COR-L47 (cell line): ENCODE results near the gene HNRNPM.
A peak's percentile ranks its signal among the peaks of the same experiment; 100 is the strongest.
"Not testable (repeated sequence)": the region's sequence is repeated elsewhere in the genome, so short reads cannot be mapped to it uniquely, and the experiment has no call there.

ENCODE experiments used
- DNase-seq: peaks from one replicate; lab custom pipeline; 2025; lab: John Stamatoyannopoulos, UW

Gene HNRNPM

GRCh38 chr19:8425331-8425730 is 19.4 kb upstream of the HNRNPM start:
- not testable (repeated sequence) for DNase-seq

DNA sequence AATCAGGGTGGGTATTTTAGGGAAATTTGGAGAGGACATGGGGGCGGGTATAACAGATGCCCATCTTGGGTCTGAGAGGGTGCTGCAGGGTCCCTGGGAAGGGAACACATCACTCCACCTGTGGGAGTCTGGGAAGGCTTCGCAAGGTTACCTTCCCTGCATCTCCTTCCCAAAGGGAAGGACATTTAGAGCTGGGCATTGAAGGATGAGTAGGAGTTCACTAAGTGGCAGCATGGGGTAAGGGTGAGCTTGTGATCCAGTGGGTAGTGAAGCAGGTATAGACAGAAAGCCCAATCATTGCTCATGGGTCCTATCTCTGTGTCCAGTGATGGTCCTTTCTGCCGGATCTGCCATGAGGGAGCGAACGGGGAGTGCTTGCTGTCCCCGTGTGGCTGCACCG is 18.5 kb upstream of the HNRNPM start:
- DNase-seq, result no peak

GRCh38 chr19:8429044-8429443 is 15.7 kb upstream of the HNRNPM start:
- no peak for DNase-seq

DNA sequence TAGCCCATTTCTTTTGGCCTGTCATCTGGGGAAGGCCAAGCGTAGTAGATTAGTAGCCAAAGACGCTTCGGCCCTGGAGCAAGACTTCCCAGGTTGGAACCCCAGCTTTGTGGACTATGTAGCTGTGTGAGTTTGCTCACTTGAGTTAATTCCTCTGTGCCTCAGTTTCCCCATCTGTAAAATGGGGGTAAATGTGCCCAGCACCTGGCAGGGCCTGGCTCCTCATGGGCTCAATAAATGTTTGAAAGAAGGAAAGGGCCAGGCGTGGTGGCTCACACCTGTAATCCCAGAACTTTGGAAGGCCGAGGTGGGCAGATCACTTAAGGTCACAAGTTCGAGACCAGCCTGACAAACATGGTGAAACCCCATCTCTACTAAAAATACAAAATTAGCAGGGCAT is 14.9 kb upstream of the HNRNPM start:
- DNase-seq, result no peak

DNA sequence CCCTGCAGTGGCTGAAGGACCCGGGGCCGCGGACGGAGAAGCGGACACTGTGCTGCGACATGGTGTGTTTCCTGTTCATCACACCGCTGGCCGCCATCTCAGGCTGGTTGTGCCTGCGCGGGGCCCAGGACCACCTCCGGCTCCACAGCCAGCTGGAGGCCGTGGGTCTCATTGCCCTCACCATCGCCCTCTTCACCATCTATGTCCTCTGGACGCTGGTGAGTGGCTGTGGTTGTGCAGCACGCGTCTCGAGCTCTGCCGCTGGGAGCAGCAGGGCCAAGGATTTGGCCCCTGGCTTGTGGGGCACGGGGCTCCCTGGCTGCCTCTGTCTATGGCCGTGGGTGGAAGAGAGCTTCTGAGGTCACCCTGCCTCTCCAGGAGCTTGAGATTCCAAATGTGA is 14.1 kb upstream of the HNRNPM start:
- DNase-seq, result no peak

DNA sequence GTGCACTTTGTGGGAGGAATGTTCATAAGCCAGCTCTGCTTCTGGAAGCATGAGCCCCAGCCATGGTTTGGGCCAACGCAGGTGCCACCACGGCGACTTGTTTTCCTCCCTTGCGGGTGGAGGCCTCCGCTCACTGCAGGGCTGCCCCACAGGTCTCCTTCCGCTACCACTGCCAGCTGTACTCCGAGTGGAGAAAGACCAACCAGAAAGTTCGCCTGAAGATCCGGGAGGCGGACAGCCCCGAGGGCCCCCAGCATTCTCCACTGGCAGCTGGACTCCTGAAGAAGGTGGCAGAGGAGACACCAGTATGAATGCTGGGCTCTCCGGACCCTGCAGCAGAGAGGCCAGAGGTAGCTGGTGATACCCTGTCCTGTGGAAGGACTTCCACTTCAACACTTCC is 6.5 kb upstream of the HNRNPM start:
- DNase-seq, result no peak

DNA sequence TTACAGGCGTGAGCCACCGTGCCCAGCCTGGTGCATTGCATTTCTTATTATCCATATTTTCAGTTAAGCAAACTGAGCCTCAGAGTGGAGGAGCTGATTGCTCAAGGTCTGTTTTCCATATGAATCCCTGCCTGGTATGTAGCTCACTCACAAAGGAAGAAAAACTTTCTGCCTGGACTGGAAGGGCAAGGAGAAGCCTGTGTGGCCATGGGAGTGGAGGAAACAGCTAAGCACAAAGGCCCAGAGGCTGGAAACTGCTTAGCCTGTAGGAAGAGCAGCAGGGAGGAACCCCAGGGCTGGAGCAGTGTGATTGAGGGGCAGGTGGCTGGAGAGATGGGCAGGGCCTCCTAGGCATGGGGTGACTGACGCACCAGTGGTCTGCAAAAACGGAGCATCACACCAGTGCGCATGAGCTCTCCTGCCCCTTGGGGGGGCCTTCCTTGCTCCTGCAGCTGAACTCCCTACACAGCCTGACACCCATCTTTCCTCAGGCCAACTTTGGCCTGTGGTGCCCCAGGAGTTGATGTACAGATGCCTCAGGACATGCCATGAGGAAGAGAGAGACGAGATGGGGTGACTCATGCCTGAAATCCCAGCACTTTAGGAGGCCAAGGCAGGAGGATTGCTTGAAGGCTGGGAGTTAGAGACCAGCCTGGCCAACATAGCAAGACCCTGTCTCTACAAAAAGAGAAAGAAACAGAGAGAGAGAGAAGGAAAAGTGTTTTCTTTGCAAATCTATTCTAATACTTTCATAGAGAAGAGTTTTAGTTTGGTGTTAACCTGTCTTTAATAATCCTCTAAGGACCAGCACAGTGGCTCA is 2.8 kb upstream of the HNRNPM start:
- no peak for DNase-seq

GRCh38 chr19:8444140-8444676 is 567 bp upstream of the HNRNPM start:
- DNase-seq, result not testable (repeated sequence)

GRCh38 chr19:8445488-8446001 is 770 bp downstream of the HNRNPM start:
- peak; percentile 55 for DNase-seq

- DNase-seq, result no peak
Measured at GRCh38 chr19:8446061-8446709, 1.4 kb downstream of the HNRNPM start.

GRCh38 chr19:8449830-8450229 is 5.1 kb downstream of the HNRNPM start:
- DNase-seq, result no peak

GRCh38 chr19:8451377-8451776 is 6.6 kb downstream of the HNRNPM start:
- DNase-seq, result no peak

DNA sequence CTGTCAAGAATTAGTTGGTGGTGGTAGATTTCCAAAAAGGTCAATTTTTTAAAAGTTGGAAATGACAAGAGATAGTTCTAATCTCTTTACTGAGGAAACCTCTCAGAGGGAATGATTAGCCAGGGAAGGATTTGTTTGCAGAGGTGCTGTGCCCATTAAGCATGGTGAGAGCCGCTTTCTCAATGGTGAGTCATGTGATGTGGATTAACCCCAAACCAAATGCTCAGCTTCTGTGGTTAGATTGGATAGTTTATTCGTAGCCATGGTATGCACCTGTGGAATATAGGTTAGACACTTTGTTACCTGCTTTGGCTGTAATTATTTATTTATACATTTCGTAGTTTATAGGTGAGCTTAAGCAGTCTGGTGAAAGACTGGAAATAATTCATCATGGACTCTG is 7.1 kb downstream of the HNRNPM start:
- no peak for DNase-seq

DNA sequence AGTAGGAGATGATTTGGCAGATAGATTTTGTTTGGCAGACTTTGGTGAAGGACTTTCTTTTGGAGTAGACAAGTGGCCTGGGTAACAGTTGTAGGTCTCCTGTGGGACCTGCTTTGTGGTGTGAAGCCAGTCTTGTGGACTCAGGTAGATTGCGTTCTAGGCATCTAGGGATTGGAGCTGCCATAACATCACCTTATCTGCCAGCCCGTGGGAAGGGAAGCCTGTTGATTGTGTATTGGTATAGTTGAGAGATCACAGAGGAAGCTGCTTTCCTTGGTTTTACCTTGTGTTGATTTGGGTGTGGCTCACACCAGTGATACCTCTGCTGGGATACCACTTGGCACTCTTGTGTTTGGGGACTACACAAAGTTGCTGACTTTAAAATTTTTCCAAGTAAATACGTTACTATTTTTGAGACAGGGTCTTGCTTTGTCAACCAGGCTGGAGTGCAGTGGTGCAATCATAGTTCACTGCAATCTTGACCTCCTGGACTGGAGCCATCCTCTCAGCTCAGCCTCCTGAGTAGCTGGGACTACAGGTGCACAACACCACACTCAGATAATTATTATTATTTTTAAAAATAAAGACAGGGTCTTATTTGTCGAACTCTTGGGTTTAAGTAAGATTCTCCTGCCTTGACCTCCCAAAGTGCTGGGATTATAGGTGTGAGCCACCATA is 7.8 kb downstream of the HNRNPM start:
- no peak for DNase-seq

GRCh38 chr19:8453616-8454015 is 8.8 kb downstream of the HNRNPM start:
- no peak for DNase-seq

GRCh38 chr19:8454218-8454617 is 9.4 kb downstream of the HNRNPM start:
- no peak for DNase-seq

- DNase-seq, result no peak
Measured at GRCh38 chr19:8455018-8455417, 10.2 kb downstream of the HNRNPM start.

DNA sequence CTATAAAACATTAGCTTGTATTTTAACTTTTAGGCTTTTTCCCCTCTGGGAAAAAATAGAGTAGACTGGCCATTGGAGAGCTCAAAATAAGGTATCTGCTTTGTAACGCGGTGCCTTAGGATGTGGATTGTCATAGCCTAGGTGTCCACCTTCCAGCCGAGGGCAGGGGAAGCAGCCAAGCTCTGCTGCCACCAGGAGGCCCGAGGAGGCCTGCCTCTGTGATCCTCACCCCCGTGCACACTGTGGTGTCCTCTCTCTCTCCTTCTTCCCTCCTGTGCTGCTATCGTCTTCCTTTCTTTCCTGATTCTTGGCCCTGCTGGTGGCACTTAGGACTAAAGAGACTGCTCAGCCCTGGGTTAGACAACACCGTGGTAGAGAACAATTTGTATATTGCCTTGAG is 11.3 kb downstream of the HNRNPM start:
- DNase-seq, result no peak

GRCh38 chr19:8457209-8457608 is 12.4 kb downstream of the HNRNPM start:
- no peak for DNase-seq

DNA sequence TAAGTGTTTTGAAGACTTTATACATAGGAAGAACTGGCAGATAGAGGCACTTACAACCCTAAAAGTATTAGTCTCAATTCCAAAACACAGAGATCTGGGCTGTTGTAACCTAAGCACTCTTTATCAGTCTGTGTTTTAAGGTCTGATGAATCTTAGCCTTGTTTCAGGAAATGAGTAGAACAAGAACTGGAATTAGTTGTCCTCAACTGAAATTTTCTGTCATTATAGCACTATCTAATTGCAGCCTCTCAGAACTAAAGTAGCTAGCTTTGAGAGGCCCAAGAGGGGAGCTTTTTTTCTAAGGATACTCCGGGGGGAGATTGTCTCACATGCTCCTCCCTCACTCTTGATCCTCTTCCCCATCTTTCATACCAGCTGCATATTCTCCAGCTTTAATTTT is 13.1 kb downstream of the HNRNPM start:
- DNase-seq, result no peak

GRCh38 chr19:8458380-8458779 is 13.6 kb downstream of the HNRNPM start:
- no peak for DNase-seq

- no peak for DNase-seq
Measured at GRCh38 chr19:8459095-8459494, 14.3 kb downstream of the HNRNPM start.
